ENCODE measurements around the gene RAD51B.
A peak's percentile ranks its signal among the peaks of the same experiment; 100 is the strongest.
"Not testable (repeated sequence)": the region's sequence is repeated elsewhere in the genome, so short reads cannot be mapped to it uniquely, and the experiment has no call there.

Gene RAD51B

GRCh38 chr14:68295316-68295816 is 475.8 kb downstream of the RAD51B start:
- in situ Hi-C loops (cut with HindIII; ENCODE audit: low pct_unique_long_range_greater_than_20kb, low sequenced_read_pairs) = no loop called here
- TF ChIP-seq JUND (IDR thresholded peaks at IDR 0.05; ENCODE audit: low read depth) = no peak
- no peak for DNase-seq (ENCODE audit: low read depth in 1 of 2, low spot score in 1 of 2)

DNA sequence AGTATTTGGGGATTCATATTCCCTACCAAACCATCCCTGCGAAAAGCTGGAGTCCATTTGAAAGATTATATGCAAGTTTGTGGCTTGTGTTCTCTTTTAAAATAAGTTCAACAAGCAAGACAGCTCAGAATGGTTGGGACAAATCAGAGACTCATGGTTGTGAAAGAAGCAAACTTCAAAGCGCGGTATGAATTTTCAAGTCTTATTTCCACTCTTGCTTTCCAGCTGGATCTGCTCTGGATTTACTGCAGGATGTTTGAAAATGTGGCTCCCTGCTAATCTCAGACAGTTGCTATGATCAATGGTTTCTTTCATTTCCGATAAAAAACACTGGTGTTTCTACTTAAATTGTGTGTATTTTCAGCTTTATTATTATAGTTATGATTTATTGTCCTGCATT is 477.5 kb downstream of the RAD51B start:
- no peak for TF ChIP-seq JUND (IDR thresholded peaks at IDR 0.05; ENCODE audit: low read depth)
- in situ Hi-C loops (cut with HindIII; ENCODE audit: low pct_unique_long_range_greater_than_20kb, low sequenced_read_pairs) = no loop called here
- no peak for DNase-seq (ENCODE audit: low read depth in 1 of 2, low spot score in 1 of 2)

GRCh38 chr14:68297876-68298468 is 478.4 kb downstream of the RAD51B start:
- no peak for TF ChIP-seq JUND (IDR thresholded peaks at IDR 0.05; ENCODE audit: low read depth)
- DNase-seq (ENCODE audit: low read depth in 1 of 2, low spot score in 1 of 2) = peak in 1 of 2 experiments; percentile 52
- in situ Hi-C loops (cut with HindIII; ENCODE audit: low pct_unique_long_range_greater_than_20kb, low sequenced_read_pairs) = no loop called here

DNA sequence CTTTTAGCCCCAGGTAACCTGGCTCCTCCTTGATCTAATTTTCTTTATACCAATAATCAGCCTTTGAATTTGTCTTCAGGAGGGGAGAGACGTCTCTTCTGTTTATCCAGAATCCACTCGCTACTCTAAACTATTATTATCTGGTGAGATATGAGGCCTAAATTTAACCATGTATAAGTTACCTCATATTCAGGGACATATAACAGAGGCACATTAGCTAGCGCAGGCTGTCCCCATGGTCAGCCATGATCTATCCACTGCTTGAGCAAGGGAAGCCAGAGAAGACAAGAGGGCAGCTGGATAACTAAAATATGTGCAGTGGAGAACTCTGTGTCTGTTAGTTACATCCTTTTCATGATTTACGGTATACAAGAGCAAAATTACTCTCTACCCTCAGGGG is 481.0 kb downstream of the RAD51B start:
- in situ Hi-C loops (cut with HindIII; ENCODE audit: low pct_unique_long_range_greater_than_20kb, low sequenced_read_pairs) = no loop called here
- no peak for TF ChIP-seq JUND (IDR thresholded peaks at IDR 0.05; ENCODE audit: low read depth)
- no peak for DNase-seq (ENCODE audit: low read depth in 1 of 2, low spot score in 1 of 2)

GRCh38 chr14:68301219-68301618 is 481.6 kb downstream of the RAD51B start:
- no peak for DNase-seq (ENCODE audit: low read depth in 1 of 2, low spot score in 1 of 2)
- in situ Hi-C loops (cut with HindIII; ENCODE audit: low pct_unique_long_range_greater_than_20kb, low sequenced_read_pairs) = no loop called here
- TF ChIP-seq JUND (IDR thresholded peaks at IDR 0.05; ENCODE audit: low read depth) = no peak

- in situ Hi-C loops (cut with HindIII; ENCODE audit: low pct_unique_long_range_greater_than_20kb, low sequenced_read_pairs); DNase-seq (ENCODE audit: low read depth in 1 of 2, low spot score in 1 of 2): not testable (repeated sequence)
Measured at GRCh38 chr14:68302938-68303337, 483.4 kb downstream of the RAD51B start.

DNA sequence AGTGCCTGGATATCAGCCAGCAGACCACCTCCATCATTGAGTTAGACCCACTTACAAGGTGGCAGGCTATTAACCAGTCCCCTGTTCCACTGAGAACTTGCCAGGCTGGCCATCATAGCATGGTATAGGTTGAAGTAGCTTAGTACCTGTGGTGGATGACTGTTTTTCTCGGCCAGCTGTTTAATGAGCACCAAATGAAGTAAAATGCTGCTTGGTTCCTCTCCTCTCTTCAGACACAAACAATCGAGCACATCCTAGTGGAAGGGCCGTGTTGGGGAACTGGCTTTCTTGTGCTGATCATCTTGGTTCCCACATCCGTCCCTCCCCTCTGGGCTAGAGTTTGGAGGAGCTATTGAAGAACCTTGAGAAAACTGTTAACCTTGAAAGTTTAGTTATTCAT is 486.2 kb downstream of the RAD51B start:
- in situ Hi-C loops (cut with HindIII; ENCODE audit: low pct_unique_long_range_greater_than_20kb, low sequenced_read_pairs) = no loop called here
- DNase-seq (ENCODE audit: low read depth in 1 of 2, low spot score in 1 of 2) = no peak
- no peak for TF ChIP-seq JUND (IDR thresholded peaks at IDR 0.05; ENCODE audit: low read depth)

- in situ Hi-C loops (cut with HindIII; ENCODE audit: low pct_unique_long_range_greater_than_20kb, low sequenced_read_pairs) = no loop called here
- TF ChIP-seq JUND (IDR thresholded peaks at IDR 0.05; ENCODE audit: low read depth) = no peak
- DNase-seq (ENCODE audit: low read depth in 1 of 2, low spot score in 1 of 2) = no peak
Measured at GRCh38 chr14:68306265-68306933, 486.8 kb downstream of the RAD51B start.

- peak; percentile 66; the same call in 1 of the 2 replicates for TF ChIP-seq JUND (IDR thresholded peaks at IDR 0.05; ENCODE audit: low read depth)
- DNase-seq (ENCODE audit: low read depth in 1 of 2, low spot score in 1 of 2) = peak; percentile 33 to 94
- in situ Hi-C loops (cut with HindIII; ENCODE audit: low pct_unique_long_range_greater_than_20kb, low sequenced_read_pairs) = no loop called here
Measured at GRCh38 chr14:68306934-68307789, 487.6 kb downstream of the RAD51B start.

GRCh38 chr14:68307790-68308168 is 488.2 kb downstream of the RAD51B start:
- no peak for TF ChIP-seq JUND (IDR thresholded peaks at IDR 0.05; ENCODE audit: low read depth)
- DNase-seq (ENCODE audit: low read depth in 1 of 2, low spot score in 1 of 2) = no peak
- in situ Hi-C loops (cut with HindIII; ENCODE audit: low pct_unique_long_range_greater_than_20kb, low sequenced_read_pairs) = no loop called here

- TF ChIP-seq JUND (IDR thresholded peaks at IDR 0.05; ENCODE audit: low read depth) = no peak
- in situ Hi-C loops (cut with HindIII; ENCODE audit: low pct_unique_long_range_greater_than_20kb, low sequenced_read_pairs) = no loop called here
- no peak for DNase-seq (ENCODE audit: low read depth in 1 of 2, low spot score in 1 of 2)
Measured at GRCh38 chr14:68308726-68309520, 489.3 kb downstream of the RAD51B start.

DNA sequence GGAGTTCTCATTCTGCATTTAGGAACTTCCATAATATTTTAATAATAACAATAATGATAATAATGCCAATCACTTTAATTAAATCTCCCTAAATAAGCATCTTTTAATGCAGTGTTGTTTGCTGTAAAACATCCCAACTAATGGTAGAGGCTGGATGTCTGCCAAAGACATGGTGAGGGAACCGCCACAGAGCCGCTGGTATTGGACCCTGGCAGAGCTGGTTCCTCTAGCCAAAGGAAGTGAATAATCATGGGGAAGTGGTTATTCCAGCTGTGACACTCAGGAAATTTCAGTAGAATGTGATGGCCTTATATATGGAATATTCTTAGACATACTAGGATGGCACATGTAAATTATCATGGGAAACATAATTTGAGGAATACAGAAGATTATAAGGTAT is 490.0 kb downstream of the RAD51B start:
- in situ Hi-C loops (cut with HindIII; ENCODE audit: low pct_unique_long_range_greater_than_20kb, low sequenced_read_pairs) = no loop called here
- no peak for DNase-seq (ENCODE audit: low read depth in 1 of 2, low spot score in 1 of 2)
- TF ChIP-seq JUND (IDR thresholded peaks at IDR 0.05; ENCODE audit: low read depth) = no peak

Data from T47D (cell line).